ENCODE data around the gene HLCS.

Gene HLCS

GRCh38 chr21:36908260-36908908 is 58.1 kb downstream of the HLCS start:
- no peak for DNase-seq
- no peak for TF ChIP-seq CTCF (IDR thresholded peaks at IDR 0.05; ENCODE audit: low read depth, low read length)
- Histone ChIP-seq H3K4me3 (ENCODE audit: low read depth, low read length) (no peak overlapping the region), H3K27ac (no peak overlapping the region), H3K36me3 (no peaks in the 10 kb centered on the region; the same call in none of the 2 replicates), H3K9me3 (ENCODE audit: severe bottlenecking) (no peaks in the 10 kb centered on the region), H3K27me3 (ENCODE audit: insufficient read depth, low read depth, severe bottlenecking) (no peaks in the 10 kb centered on the region)

GRCh38 chr21:36904093-36904666 is 62.3 kb downstream of the HLCS start:
- Histone ChIP-seq H3K36me3 (peaks cover 3% of the 10 kb centered on the region; the same call in 1 of the 2 replicates), H3K9me3 (ENCODE audit: severe bottlenecking) (no peaks in the 10 kb centered on the region), H3K27ac (no peak overlapping the region), H3K27me3 (ENCODE audit: insufficient read depth, low read depth, severe bottlenecking) (no peaks in the 10 kb centered on the region), H3K4me3 (ENCODE audit: low read depth, low read length) (no peak overlapping the region)
- no peak for DNase-seq
- no peak for TF ChIP-seq CTCF (IDR thresholded peaks at IDR 0.05; ENCODE audit: low read depth, low read length)

- H3K27ac ChIP-seq = no peak overlapping the region
- H3K9me3 ChIP-seq (ENCODE audit: severe bottlenecking) = no peaks in the 10 kb centered on the region
- no peak for TF ChIP-seq CTCF (IDR thresholded peaks at IDR 0.05; ENCODE audit: low read depth, low read length)
- no peaks in the 10 kb centered on the region for H3K27me3 ChIP-seq (ENCODE audit: insufficient read depth, low read depth, severe bottlenecking)
- DNase-seq = no peak
- H3K4me3 ChIP-seq (ENCODE audit: low read depth, low read length) = no peak overlapping the region
- H3K36me3 ChIP-seq = peaks cover 3% of the 10 kb centered on the region; the same call in 1 of the 2 replicates
Observed at GRCh38 chr21:36902793-36903192, 63.7 kb downstream of the HLCS start.

GRCh38 chr21:36902331-36902730 is 64.1 kb downstream of the HLCS start:
- no peak for TF ChIP-seq CTCF (IDR thresholded peaks at IDR 0.05; ENCODE audit: low read depth, low read length)
- Histone ChIP-seq H3K36me3 (peaks cover 3% of the 10 kb centered on the region; the same call in 1 of the 2 replicates), H3K27me3 (ENCODE audit: insufficient read depth, low read depth, severe bottlenecking) (no peaks in the 10 kb centered on the region), H3K4me3 (ENCODE audit: low read depth, low read length) (no peak overlapping the region), H3K9me3 (ENCODE audit: severe bottlenecking) (no peaks in the 10 kb centered on the region), H3K27ac (no peak overlapping the region)
- DNase-seq = no peak

- no peak for TF ChIP-seq CTCF (IDR thresholded peaks at IDR 0.05; ENCODE audit: low read depth, low read length)
- Histone ChIP-seq H3K27ac (no peak overlapping the region), H3K9me3 (ENCODE audit: severe bottlenecking) (no peaks in the 10 kb centered on the region), H3K4me3 (ENCODE audit: low read depth, low read length) (no peak overlapping the region), H3K36me3 (peaks cover 6% of the 10 kb centered on the region), H3K27me3 (ENCODE audit: insufficient read depth, low read depth, severe bottlenecking) (no peaks in the 10 kb centered on the region)
- DNase-seq = no peak
Observed at GRCh38 chr21:36901575-36901974, 64.9 kb downstream of the HLCS start.

Data from WERI-Rb-1 (cell line).